ENCODE results near the gene ATAD2B.
A peak's percentile ranks its signal among the peaks of the same experiment; 100 is the strongest.

Gene ATAD2B

GRCh38 chr2:23836505-23836904 lies 90.4 kb downstream of the ATAD2B start:
- no peak for DNase-seq

- DNase-seq, result no peak
Measured at GRCh38 chr2:23835988-23836387, 90.9 kb downstream of the ATAD2B start.

- DNase-seq, result no peak
Measured at GRCh38 chr2:23835423-23835822, 91.5 kb downstream of the ATAD2B start.

GRCh38 chr2:23828986-23829385 lies 97.9 kb downstream of the ATAD2B start:
- DNase-seq, result no peak

GRCh38 chr2:23828256-23828980 lies 98.5 kb downstream of the ATAD2B start:
- peak; percentile 9 for DNase-seq

- DNase-seq, result no peak
Measured at GRCh38 chr2:23827287-23827686, 99.6 kb downstream of the ATAD2B start.

- DNase-seq, result no peak
Measured at GRCh38 chr2:23826771-23827170, 100.2 kb downstream of the ATAD2B start.

- DNase-seq, result no peak
Measured at GRCh38 chr2:23826040-23826439, 100.9 kb downstream of the ATAD2B start.

- DNase-seq, result peak; percentile 45
Measured at GRCh38 chr2:23824777-23825212, 102.1 kb downstream of the ATAD2B start.

- no peak for DNase-seq
Measured at GRCh38 chr2:23823863-23824262, 103.1 kb downstream of the ATAD2B start.

- DNase-seq, result no peak
Measured at GRCh38 chr2:23814963-23815362, 112.0 kb downstream of the ATAD2B start.

GRCh38 chr2:23813438-23813837 lies 113.5 kb downstream of the ATAD2B start:
- no peak for DNase-seq

GRCh38 chr2:23809150-23809549 lies 117.8 kb downstream of the ATAD2B start:
- DNase-seq, result no peak

- no peak for DNase-seq
Measured at GRCh38 chr2:23806665-23807249, 120.2 kb downstream of the ATAD2B start.

- no peak for DNase-seq
Measured at GRCh38 chr2:23806201-23806600, 120.7 kb downstream of the ATAD2B start.

- DNase-seq, result peak; percentile 44
Measured at GRCh38 chr2:23803965-23804542, 122.9 kb downstream of the ATAD2B start.

GRCh38 chr2:23803264-23803964 lies 123.5 kb downstream of the ATAD2B start:
- peak; percentile 69 for DNase-seq

GRCh38 chr2:23801396-23801795 lies 125.5 kb downstream of the ATAD2B start:
- DNase-seq, result peak; percentile 49

- DNase-seq, result no peak
Measured at GRCh38 chr2:23794234-23794633, 132.7 kb downstream of the ATAD2B start.

- no peak for DNase-seq
Measured at GRCh38 chr2:23793476-23793875, 133.4 kb downstream of the ATAD2B start.

GRCh38 chr2:23791030-23791429 lies 135.9 kb downstream of the ATAD2B start:
- peak; percentile 88 for DNase-seq

GRCh38 chr2:23789012-23789411 lies 137.9 kb downstream of the ATAD2B start:
- peak; percentile 15 for DNase-seq

- no peak for DNase-seq
Measured at GRCh38 chr2:23788100-23788499, 138.8 kb downstream of the ATAD2B start.

- no peak for DNase-seq
Measured at GRCh38 chr2:23784971-23785370, 142.0 kb downstream of the ATAD2B start.

Data from fibroblast of skin of right quadriceps (primary cell).